GM13977 (cell line): Measurements from ENCODE around the gene SLC6A13.

Experiments used
- DNase-seq: peaks from one replicate; pipeline ENCODE4 v3.0.0; 2012; ENCODE audit warnings: low spot score
- CTCF ChIP-seq: IDR thresholded peaks from 2 replicates; pipeline ENCODE4 v1.5.1; 2012; ENCODE audit warnings: mild to moderate bottlenecking, control low read depth; ENCODE audit not compliant: insufficient read depth; ENCODE audit errors: extremely low read depth, missing control alignments
- in situ Hi-C: fragments of 300-500 bp; cut with MboI; formaldehyde crosslinking; loops from one replicate; pipeline ENCODE4 v1.12.0; 2022; ENCODE audit warnings: low sequenced_read_pairs, low pct_unique_long_range_greater_than_20kb, mixed read lengths, inconsistent platforms; ENCODE audit not compliant: unreplicated experiment

The SLC6A13 gene

DNA sequence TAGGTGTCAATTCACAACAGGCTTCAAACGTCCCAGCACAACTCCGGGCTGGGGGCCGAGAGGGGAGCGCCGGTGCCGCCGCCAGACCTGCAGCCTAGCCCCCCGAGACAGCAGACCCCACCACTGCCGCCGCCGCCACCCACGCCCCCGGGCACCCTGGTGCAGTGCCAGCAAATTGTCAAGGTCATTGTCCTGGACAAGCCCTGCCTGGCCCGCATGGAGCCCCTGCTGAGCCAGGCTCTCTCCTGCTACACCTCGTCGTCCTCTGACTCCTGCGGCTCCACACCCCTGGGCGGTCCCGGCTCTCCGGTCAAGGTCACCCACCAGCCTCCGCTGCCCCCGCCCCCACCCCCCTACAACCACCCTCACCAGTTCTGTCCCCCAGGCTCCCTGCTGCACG lies 88.0 kb downstream of the SLC6A13 start:
- in situ Hi-C loops, result no loop called here
- no peak for TF ChIP-seq CTCF
- DNase-seq, result no peak

- no peak for DNase-seq
- TF ChIP-seq CTCF, result no peak
- in situ Hi-C loops, result no loop called here
These were observed 88.5 kb downstream of the SLC6A13 start for GRCh38 chr12:174124-174523.

DNA sequence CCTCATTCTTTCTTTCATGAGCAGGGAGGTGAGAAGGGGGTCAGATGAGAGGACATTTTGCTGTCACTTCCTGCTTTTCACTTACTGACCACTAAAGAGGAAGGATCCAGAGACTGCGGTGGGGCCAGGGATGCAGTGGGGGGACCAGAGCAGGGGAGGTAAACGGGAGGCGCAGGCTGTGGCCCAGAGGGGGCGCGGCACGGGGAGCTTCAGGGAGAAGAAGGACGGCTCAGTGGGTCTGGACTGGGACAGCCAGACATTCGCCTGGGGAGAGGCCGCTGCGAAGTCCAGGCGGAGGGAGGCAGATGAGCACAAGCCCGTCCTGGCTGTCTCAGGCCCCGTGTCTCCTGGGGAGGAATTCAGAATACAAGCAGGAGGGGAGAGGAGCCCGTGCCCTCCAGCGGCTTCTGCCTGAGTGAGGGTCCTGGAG lies 89.9 kb downstream of the SLC6A13 start:
- in situ Hi-C loops, result no loop called here
- TF ChIP-seq CTCF, result no peak
- no peak for DNase-seq

DNA sequence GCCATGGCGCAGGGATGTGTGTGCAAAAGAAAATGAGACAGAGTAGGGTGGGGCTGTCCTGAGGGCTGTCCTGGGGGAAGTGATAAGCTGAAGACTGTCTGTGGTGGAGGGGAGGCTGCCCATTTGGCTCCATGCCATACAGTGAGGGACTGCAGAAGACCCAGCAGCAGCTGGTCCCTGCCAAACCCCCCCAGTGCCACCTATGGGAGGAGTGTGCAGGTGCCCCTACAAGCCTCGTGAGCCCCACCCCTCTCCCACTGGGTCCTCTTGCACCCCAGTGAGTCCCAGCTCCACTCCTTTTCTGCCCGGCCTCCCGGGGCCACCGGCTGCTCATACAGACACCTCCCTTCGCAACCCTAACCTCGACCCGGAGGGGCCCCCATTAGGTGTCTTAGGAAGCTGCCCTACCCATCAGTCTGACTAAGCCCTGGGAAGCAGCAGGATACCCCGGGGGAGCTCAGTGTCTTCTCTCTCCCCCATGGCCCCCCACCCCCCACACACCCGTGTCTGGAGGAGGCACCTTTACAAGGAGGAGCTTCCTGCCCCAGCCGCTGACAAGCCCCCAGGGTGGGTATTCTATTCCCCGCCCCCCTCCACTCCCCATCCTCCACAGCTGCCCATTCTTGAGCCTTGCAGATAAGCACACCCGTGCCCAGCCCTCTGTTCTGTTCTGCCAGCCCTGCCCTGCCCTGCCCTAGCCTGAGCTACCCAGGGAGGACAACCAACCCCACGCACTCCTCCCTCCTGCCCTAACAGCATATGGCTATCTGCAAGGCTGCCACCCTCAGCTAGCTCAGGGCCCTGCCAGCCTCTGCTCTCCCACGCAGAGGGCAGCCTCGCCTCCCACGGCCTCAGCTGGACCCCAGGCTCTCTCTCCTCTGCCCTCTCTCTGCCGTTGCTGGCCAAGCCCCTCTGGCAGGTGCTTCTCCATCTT lies 90.6 kb downstream of the SLC6A13 start:
- in situ Hi-C loops, result no loop called here
- no peak for TF ChIP-seq CTCF
- no peak for DNase-seq

- DNase-seq, result no peak
- in situ Hi-C loops, result no loop called here
- no peak for TF ChIP-seq CTCF
These were observed 91.4 kb downstream of the SLC6A13 start for GRCh38 chr12:171276-171675.
